Measurements from ENCODE around the gene ZNF330. TPM values are rescaled to one million over a fixed set of nuclear protein-coding genes. Genes with fewer than 3 reads are reported as not detected.

ZNF330 gene
- total and polyA plus RNA-seq, 2 of the 8 experiments (the other 6 are each of a cell fraction or from before 2014, with no cell fraction given) = 17.7 to 44.3 TPM

DNA sequence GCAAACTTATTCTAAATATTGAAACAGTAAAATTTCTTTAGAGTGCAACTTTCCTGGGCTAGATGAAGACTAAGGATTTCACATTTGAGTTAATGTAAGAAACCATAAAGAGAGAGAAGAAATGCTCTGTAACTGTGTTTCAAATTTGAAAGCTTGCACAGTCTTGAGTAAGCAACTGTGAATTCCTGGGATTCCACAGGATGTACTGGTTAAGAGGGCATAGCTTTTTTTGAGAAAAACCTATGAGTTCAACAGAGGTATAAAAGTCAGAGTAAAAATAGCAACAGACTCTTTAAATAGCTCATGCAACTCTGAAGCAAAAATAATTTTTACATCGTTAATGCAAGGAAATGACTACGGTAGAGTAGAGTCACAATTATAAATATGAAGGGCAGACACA lies 25.5 kb downstream of the ZNF330 start:
- Histone ChIP-seq H3K9me3 (ENCODE audit: insufficient read depth in 2 of 2, low read depth in 1 of 2, low read length in 1 of 2) (no peaks in the 10 kb centered on the region), H3K79me2 (ENCODE audit: control insufficient read depth in 1 of 2, insufficient read depth in 2 of 2, low read length in 2 of 2) (no peaks in the 10 kb centered on the region), H3K23me2 (ENCODE audit: low read depth, low read length) (no peaks in the 10 kb centered on the region), H2BK20ac (ENCODE audit: low read length) (no peak overlapping the region), H2BK12ac (ENCODE audit: low read depth, low read length) (no peak overlapping the region), H3K79me1 (ENCODE audit: low read depth, low read length) (no peaks in the 10 kb centered on the region), H4K91ac (replicated peaks; ENCODE audit: insufficient read length, low read length) (no peak overlapping the region), H3K4me3 (ENCODE audit: extremely low read depth in 1 of 4, insufficient read depth in 2 of 4, low read depth in 3 of 4, low read length in 4 of 4) (no peak overlapping the region), H3K27me3 (replicated peaks in 1 of 4; ENCODE audit: control insufficient read depth in 3 of 4, extremely low read depth in 1 of 4, insufficient read depth in 3 of 4, low read length in 3 of 4) (no peaks in the 10 kb centered on the region), H3K56ac (replicated peaks; ENCODE audit: insufficient read length, low read depth, low read length) (no peak overlapping the region), H3K4me2 (ENCODE audit: insufficient read depth in 1 of 2, low read depth in 2 of 2, low read length in 2 of 2) (no peak overlapping the region), H4K5ac (ENCODE audit: insufficient read length, low read depth, low read length) (no peak overlapping the region), H4K8ac (ENCODE audit: extremely low read depth, insufficient read depth, low read length) (no peak overlapping the region), H2AK5ac (ENCODE audit: low read depth, low read length) (no peak overlapping the region), H3K18ac (ENCODE audit: extremely low read depth, low read length) (no peak overlapping the region), H3K23ac (ENCODE audit: insufficient read length) (no peak overlapping the region), H3K4me1 (replicated peaks in 1 of 4; ENCODE audit: control insufficient read depth in 3 of 4, insufficient read depth in 4 of 4, low read length in 3 of 4) (no peaks in the 10 kb centered on the region), H2BK15ac (ENCODE audit: low read length) (no peak overlapping the region), H3K36me3 (ENCODE audit: control insufficient read depth in 2 of 4, insufficient read depth in 4 of 4, low read length in 3 of 4) (no peaks in the 10 kb centered on the region), H4K20me1 (replicated peaks in 1 of 2; ENCODE audit: control insufficient read depth in 1 of 2, insufficient read depth in 2 of 2, low read length in 2 of 2) (no peaks in the 10 kb centered on the region), H3K27ac (ENCODE audit: low read depth, low read length) (no peak overlapping the region), H3K9ac (replicated peaks in 1 of 4; ENCODE audit: extremely low read depth in 1 of 4, low read depth in 3 of 4, low read length in 3 of 4) (no peak overlapping the region), H2BK5ac (ENCODE audit: low read depth, low read length) (no peak overlapping the region), H3K4ac (replicated peaks; ENCODE audit: insufficient read length, low read depth, low read length) (no peak overlapping the region), H2AFZ (ENCODE audit: low read length) (no peak overlapping the region), H3K14ac (ENCODE audit: insufficient read length) (no peak overlapping the region), H2BK120ac (replicated peaks; ENCODE audit: low read depth, low read length) (no peak overlapping the region)
- no peak for DNase-seq (ENCODE audit: low read depth in 1 of 2, low spot score in 2 of 2)
- no peak for FAIRE-seq
- 91% methylated on average over 2 of the region's 2 CpGs; no CpG with 5 or more reads in 1 of the 2 experiments for WGBS, 2 experiments (ENCODE audit: extremely low coverage in 1 of 2, insufficient coverage in 1 of 2, insufficient read length in 1 of 2, insufficient replicate concordance in 2 of 2, low coverage in 1 of 2, low lambda C conversion rate in 2 of 2, missing lambda C conversion rate in 1 of 2)
- ChIA-PET CTCF (ENCODE audit: partially characterized antibody) (interaction anchor here (1.5 kb wide), 1 partner anchor 9 kb away, joined by 5 read pairs; no protein-coding TSS in a partner anchor), POLR2A (ENCODE audit: partially characterized antibody) (no interaction called here)
- no peak for TF ChIP-seq CREB1 (IDR thresholded peaks at IDR 0.05)
- no peak for TF ChIP-seq BACH1 (IDR thresholded peaks at IDR 0.05; ENCODE audit: low read length)
- no peak for TF ChIP-seq SRF (IDR thresholded peaks at IDR 0.05; ENCODE audit: low read depth, low read length)

Data from H1 (cell line).